Activated CD4-positive, alpha-beta T cell treated with anti-CD3 and anti-CD28 coated beads, Interleukin-2, amount 50 U/mL, for 24 hours (primary cell): ENCODE results near the gene RETN.

Experiments
- DNase-seq, 2 donors: peaks; one replicate each; pipeline ENCODE4 v3.0.0-alpha.2; 2020; ENCODE audit warnings: low read depth in 1 of 2, low spot score in 1 of 2

RETN gene

GRCh38 chr19:7668842-7669241, at the start of gene RETN:
RETN (plus strand) TSS chr19:7669049; CDS start chr19:7669327, 278 bp downstream.
- no peak for DNase-seq

- no peak for DNase-seq
Measured at GRCh38 chr19:7619671-7620441, 49.0 kb upstream of the RETN start.

- no peak for DNase-seq
Measured at GRCh38 chr19:7620442-7621412, 48.1 kb upstream of the RETN start.

GRCh38 chr19:7622933-7623685, 45.7 kb upstream of the RETN start:
- DNase-seq, result no peak

GRCh38 chr19:7623725-7624603, 44.9 kb upstream of the RETN start:
- DNase-seq, result no peak

GRCh38 chr19:7624810-7625209, 44.0 kb upstream of the RETN start:
- DNase-seq, result no peak

GRCh38 chr19:7625763-7626372, 43.0 kb upstream of the RETN start:
- DNase-seq, result no peak

GRCh38 chr19:7627166-7627565, 41.7 kb upstream of the RETN start:
- DNase-seq, result no peak

- no peak for DNase-seq
Measured at GRCh38 chr19:7628589-7629311, 40.1 kb upstream of the RETN start.

GRCh38 chr19:7629347-7630054, 39.3 kb upstream of the RETN start, which contains the start of the genes PET100 and XAB2:
PET100 (plus strand) TSS chr19:7629793; CDS start chr19:7629834, 41 bp downstream.
XAB2 (minus strand) TSS chr19:7629545; CDS start chr19:7629527, 18 bp downstream.
- peak; percentile 89 to 95 for DNase-seq

- DNase-seq, result no peak
Measured at GRCh38 chr19:7631577-7631976, 37.3 kb upstream of the RETN start.

- DNase-seq, result no peak
Measured at GRCh38 chr19:7632340-7633203, 36.3 kb upstream of the RETN start.

- no peak for DNase-seq
Measured at GRCh38 chr19:7633698-7634097, 35.2 kb upstream of the RETN start, which contains the start of gene PCP2. PCP2 (minus strand) TSS chr19:7633719; CDS start chr19:7633457, 262 bp downstream.

GRCh38 chr19:7635670-7636069, 33.2 kb upstream of the RETN start:
- DNase-seq, result no peak

GRCh38 chr19:7636317-7636690, 32.5 kb upstream of the RETN start:
- DNase-seq, result no peak

- DNase-seq, result peak; percentile 84 to 92
Measured at GRCh38 chr19:7636691-7637373, 32.0 kb upstream of the RETN start, which contains the start of gene STXBP2. STXBP2 (plus strand) TSS chr19:7637110; CDS start chr19:7637150, 40 bp downstream.
